Neural progenitor cell (in vitro differentiated cells): Measurements from ENCODE around the gene ZNF586.

ENCODE experiments used
- EZH2 ChIP-seq: fragments of 200-600 bp; sonication (generic); IDR thresholded peaks from 2 replicates; pipeline ENCODE4 v1.6.1; 2017; ENCODE audit warnings: antibody characterized with exemption, mild to moderate bottlenecking, moderate library complexity
- EZH2phosphoT487 ChIP-seq: fragments of 200-600 bp; sonication (generic); IDR thresholded peaks from 2 replicates; pipeline ENCODE4 v1.6.1; 2017; ENCODE audit warnings: antibody characterized with exemption
- TF ChIP-seq, protein P1 (sequence below): fragments of 200-600 bp; sonication (generic); IDR thresholded peaks from 2 replicates; pipeline ENCODE4 v1.5.1; 2017; ENCODE audit warnings: antibody characterized with exemption, mild to moderate bottlenecking

DNA sequence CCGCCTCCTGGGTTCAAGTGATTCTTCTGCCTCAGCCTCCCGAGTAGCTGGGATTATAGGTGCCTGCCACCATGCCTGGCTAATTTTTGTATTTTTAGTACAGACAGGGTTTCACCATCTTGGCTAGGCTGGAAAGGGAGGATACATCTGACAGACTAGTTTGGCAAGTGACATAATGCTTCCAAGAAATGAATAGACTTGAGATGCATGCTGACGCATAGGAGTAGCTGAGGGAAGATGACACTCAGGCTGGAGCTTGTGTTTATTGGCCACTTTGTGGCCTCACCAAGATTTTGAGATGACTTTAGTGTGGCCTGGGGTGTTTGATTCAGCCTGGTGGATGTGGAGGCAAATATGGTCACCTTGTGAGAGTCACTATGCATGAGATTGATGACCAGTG lies 4.0 kb downstream of the ZNF586 start:
- TF ChIP-seq EZH2: no peak
- TF ChIP-seq, protein P1, sequence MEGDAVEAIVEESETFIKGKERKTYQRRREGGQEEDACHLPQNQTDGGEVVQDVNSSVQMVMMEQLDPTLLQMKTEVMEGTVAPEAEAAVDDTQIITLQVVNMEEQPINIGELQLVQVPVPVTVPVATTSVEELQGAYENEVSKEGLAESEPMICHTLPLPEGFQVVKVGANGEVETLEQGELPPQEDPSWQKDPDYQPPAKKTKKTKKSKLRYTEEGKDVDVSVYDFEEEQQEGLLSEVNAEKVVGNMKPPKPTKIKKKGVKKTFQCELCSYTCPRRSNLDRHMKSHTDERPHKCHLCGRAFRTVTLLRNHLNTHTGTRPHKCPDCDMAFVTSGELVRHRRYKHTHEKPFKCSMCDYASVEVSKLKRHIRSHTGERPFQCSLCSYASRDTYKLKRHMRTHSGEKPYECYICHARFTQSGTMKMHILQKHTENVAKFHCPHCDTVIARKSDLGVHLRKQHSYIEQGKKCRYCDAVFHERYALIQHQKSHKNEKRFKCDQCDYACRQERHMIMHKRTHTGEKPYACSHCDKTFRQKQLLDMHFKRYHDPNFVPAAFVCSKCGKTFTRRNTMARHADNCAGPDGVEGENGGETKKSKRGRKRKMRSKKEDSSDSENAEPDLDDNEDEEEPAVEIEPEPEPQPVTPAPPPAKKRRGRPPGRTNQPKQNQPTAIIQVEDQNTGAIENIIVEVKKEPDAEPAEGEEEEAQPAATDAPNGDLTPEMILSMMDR: no peak
- no peak for TF ChIP-seq EZH2phosphoT487
